SH-SY5Y (cell line): ENCODE measurements around the gene PET117.

Experiments
- GATA2 ChIP-seq: IDR thresholded peaks from 2 replicates; pipeline ENCODE4 v1.6.1; 2011; ENCODE audit warnings: mild to moderate bottlenecking, low read depth, low read length
- GATA3 ChIP-seq: IDR thresholded peaks from 2 replicates; pipeline ENCODE4 v1.6.1; 2011; ENCODE audit warnings: low read depth, mild to moderate bottlenecking, low read length, moderate library complexity

DNA sequence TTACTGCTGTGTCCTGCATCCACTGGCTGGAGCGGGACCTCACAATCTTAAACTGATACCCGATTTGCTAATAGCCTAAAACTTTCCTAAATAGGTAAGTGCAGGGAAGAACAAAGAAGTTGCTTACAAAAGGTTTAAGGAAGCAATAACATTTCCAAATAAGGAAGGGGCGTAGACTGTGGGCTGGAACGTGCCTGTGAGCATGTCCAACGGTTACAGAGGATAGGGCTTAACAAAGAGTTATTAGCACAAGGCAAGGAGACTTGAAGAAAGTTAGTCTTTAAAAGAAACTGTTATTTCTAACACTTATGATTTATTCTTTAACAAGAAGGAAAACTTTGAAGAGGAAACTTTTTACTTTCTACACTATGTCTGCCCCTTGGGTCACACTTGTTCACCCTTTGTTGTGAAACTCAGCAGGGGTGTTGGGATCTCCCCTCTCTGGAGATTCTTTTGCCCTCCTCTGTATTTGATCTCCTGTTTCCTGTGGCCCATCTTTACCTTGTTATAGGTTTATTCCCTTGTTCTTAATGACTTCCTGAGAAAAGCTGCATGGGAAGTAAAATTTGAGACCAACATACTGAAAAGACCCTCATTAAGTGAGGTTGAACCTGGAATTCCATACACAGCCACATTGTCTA is 28.7 kb downstream of the PET117 start:
- TF ChIP-seq GATA2 (no peak), GATA3 (no peak)
